Upper lobe of left lung (tissue), 6 donors: ENCODE measurements around the gene ATXN1. TPM values are rescaled to one million over a fixed set of nuclear protein-coding genes. Genes with fewer than 3 reads are reported as not detected.
A peak's percentile ranks its signal among the peaks of the same experiment; 100 is the strongest.

Source experiments
- ATAC-seq, 2 donors: fragments of 200-7000 bp; cut with Tn5 transposase; one replicate each; pipeline ENCODE4 v1.9.1; 2022; ENCODE audit warnings: mild to moderate bottlenecking in 2 of 2, moderate library complexity in 2 of 2; ENCODE audit not compliant: low FRiP score in 2 of 2
- DNase-seq, 2 donors: peaks; one replicate each; pipeline ENCODE4 v3.0.0-alpha.2; 2019 to 2020
- H3K27ac ChIP-seq, 4 donors: fragments of 200-600 bp; sonication (generic); one replicate each; pipeline ENCODE4 v1.5.1; 2016 to 2019
- H3K27me3 ChIP-seq, 4 donors: fragments of 200-600 bp; sonication (generic); one replicate each; pipeline ENCODE4 v1.5.1; 2017 to 2019
- H3K36me3 ChIP-seq, 4 donors: fragments of 200-600 bp; sonication (generic); one replicate each; pipeline ENCODE4 v1.5.1; 2016 to 2019
- H3K4me1 ChIP-seq, 4 donors: fragments of 200-600 bp; sonication (generic); one replicate each; pipeline ENCODE4 v1.5.1; 2018 to 2019
- H3K4me3 ChIP-seq, 4 donors: fragments of 200-600 bp; sonication (generic); one replicate each; pipeline ENCODE4 v1.5.1; 2017 to 2019; ENCODE audit warnings: mild to moderate bottlenecking in 2 of 4, moderate library complexity in 1 of 4
- H3K9me3 ChIP-seq, 4 donors: fragments of 200-600 bp; sonication (generic); one replicate each; pipeline ENCODE4 v1.5.1; 2018 to 2019
- EP300 ChIP-seq, 4 donors: sonication (generic); formaldehyde crosslinking; IDR thresholded peaks; one replicate each; pipeline ENCODE4 v1.5.1; 2017; ENCODE audit warnings: antibody characterized with exemption in 4 of 4, control low read depth in 2 of 4
- POLR2A ChIP-seq, 4 donors: fragments of 450-650 bp; IDR thresholded peaks; one replicate each; pipeline ENCODE4 v1.5.1; 2016 to 2017; ENCODE audit warnings: antibody characterized with exemption in 4 of 4, mild to moderate bottlenecking in 2 of 4
- POLR2AphosphoS5 ChIP-seq, 2 donors: sonication (generic); formaldehyde crosslinking; IDR thresholded peaks; one replicate each; pipeline ENCODE4 v1.5.1; 2017; ENCODE audit warnings: antibody characterized with exemption in 2 of 2
- WGBS, 2 donors: methylation state at CpG; one replicate each; pipeline ENCODE4 v1.1.5; 2017 to 2018; 5-methylcytosine and 5-hydroxymethylcytosine counted together
- total RNA-seq, 6 donors: library from RNA; depleted of rRNA in 4 of 6; stranded (reverse); fragments of >200 nt in 4 of 6; gene quantifications; one replicate each; pipeline versions ENCODE4 v1.1.0 to v1.2.1, GENCODE V29; 2016 to 2021
- TF ChIP-seq, protein P1 (sequence below), 6 experiments: fragments of 450-650 bp in 4 of 6; fragments of 200-600 bp in 2 of 6; sonication (generic) in 2 of 6; IDR thresholded peaks; one replicate each; pipeline ENCODE4 v1.5.1; 2016 to 2019; ENCODE audit warnings: antibody characterized with exemption in 6 of 6
- donor health status: DM: no; HTN: no; CAD: no; lungs with moderate emphysema.
- donor health status: DM: no; HTN: yes; CAD: no; lungs with severe emphysema.

Gene ATXN1
- total RNA-seq, 6 donors from 2014 or later: 44.2 to 106 (median 71.7) TPM

GRCh38 chr6:16805243-16805950, 44.1 kb upstream of the ATXN1 start:
- 58 to 61% methylated on average over 5 of the region's 5 CpGs for WGBS, 2 donors
- H3K9me3 ChIP-seq: peaks cover 0 to 6% (median 0%) of the 10 kb centered on the region in 4 donors
- H3K27me3 ChIP-seq: no peaks in the 10 kb centered on the region
- DNase-seq (no peak), ATAC-seq (peak in 1 of 2 donors; percentile 16)
- no peaks in the 10 kb centered on the region for H3K4me1 ChIP-seq
- TF ChIP-seq POLR2AphosphoS5 (IDR thresholded peaks at IDR 0.05) (no peak), EP300 (IDR thresholded peaks at IDR 0.05) (no peak), POLR2A (IDR thresholded peaks at IDR 0.05) (no peak)
- TF ChIP-seq, protein P1, sequence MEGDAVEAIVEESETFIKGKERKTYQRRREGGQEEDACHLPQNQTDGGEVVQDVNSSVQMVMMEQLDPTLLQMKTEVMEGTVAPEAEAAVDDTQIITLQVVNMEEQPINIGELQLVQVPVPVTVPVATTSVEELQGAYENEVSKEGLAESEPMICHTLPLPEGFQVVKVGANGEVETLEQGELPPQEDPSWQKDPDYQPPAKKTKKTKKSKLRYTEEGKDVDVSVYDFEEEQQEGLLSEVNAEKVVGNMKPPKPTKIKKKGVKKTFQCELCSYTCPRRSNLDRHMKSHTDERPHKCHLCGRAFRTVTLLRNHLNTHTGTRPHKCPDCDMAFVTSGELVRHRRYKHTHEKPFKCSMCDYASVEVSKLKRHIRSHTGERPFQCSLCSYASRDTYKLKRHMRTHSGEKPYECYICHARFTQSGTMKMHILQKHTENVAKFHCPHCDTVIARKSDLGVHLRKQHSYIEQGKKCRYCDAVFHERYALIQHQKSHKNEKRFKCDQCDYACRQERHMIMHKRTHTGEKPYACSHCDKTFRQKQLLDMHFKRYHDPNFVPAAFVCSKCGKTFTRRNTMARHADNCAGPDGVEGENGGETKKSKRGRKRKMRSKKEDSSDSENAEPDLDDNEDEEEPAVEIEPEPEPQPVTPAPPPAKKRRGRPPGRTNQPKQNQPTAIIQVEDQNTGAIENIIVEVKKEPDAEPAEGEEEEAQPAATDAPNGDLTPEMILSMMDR (IDR thresholded peaks at IDR 0.05): no peak
- no peaks in the 10 kb centered on the region for H3K36me3 ChIP-seq
- H3K4me3 ChIP-seq: no peak overlapping the region
- H3K27ac ChIP-seq: no peak overlapping the region

DNA sequence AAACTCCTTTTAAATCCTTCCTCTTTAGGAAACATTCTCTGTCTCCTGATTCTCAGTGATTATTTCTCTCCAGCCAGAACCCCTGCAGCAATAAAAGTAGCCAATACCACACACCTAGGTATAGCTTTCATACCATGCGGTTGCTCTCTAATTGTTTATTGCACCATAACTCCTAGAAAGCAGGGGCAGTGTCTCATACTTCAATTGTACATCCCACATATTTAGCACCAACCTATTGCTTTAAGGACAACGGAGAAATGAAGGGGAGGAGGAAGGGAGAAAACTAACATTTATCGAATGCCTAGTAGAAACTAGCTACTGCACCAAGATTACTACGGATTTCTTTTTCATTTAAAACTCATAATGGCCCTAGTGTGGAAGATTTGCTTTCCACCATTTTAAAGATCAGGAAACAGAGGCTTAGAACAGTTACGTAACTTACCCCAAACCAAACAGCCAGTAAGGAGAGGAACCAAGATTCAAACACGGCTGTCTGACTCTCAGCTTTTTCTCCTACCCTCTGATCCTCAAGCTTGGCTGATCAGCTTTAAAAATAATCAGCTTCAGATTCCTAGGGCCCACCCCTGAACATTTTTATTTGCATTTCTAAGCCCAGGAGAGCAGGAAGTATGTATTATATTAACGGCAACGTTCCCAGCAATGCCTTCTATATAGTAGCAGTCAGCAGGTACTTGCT, 43.4 kb upstream of the ATXN1 start:
- no peak overlapping the region for H3K27ac ChIP-seq

DNA sequence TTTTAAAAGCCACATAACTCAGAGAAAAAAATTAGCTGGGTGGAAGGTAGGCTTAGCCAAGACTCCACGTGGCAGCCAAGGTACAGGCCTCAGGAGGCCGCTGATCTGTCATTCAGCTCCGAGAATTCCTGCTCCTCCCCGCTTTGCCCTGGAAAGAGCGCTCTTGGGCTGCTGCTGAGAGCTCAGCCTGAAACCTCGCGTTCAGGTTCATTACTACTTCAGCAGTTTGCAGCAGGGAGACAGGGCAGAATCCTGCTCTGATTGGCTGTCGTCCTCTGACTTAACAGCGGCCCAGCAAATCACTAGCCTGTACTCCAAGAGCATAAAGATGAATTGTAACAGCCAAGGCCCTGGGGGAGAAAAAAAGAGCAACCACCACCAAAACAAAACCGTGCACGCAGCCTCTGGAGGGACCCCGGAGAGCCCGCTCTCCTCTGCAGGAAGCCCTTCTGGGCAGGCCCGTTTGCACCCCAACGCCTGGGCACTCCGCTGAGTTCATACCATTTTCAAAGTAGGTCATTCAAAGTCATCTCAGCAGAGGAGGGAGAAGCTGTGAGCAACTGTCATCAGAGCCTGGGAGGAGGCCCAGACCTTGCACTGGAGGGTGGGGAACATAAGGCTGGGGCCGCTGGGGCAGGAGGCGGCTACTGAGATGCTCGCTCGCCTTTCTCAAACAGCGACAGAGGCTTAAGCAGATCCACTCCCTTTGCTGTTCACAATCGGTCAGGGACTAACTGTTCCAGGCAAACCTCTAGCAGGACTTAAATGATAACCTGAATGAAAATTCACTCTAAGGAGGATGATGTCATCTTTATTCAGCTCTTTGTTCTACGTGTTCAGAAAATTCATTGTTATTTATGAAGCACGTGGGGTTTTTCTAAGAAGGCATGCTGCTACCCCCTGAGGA, 42.3 kb upstream of the ATXN1 start:
- Histone ChIP-seq H3K27me3 (no peaks in the 10 kb centered on the region), H3K4me3 (peak overlapping the region in 1 of 4 donors; percentile 9), H3K4me1 (no peaks in the 10 kb centered on the region), H3K36me3 (no peaks in the 10 kb centered on the region), H3K27ac (no peak overlapping the region), H3K9me3 (no peaks in the 10 kb centered on the region)
- ATAC-seq (peak; percentile 42 to 66), DNase-seq (peak in 1 of 2 donors; percentile 34)
- TF ChIP-seq POLR2A (IDR thresholded peaks at IDR 0.05) (no peak), EP300 (IDR thresholded peaks at IDR 0.05) (no peak), POLR2AphosphoS5 (IDR thresholded peaks at IDR 0.05) (no peak)
- TF ChIP-seq, protein P1 (IDR thresholded peaks at IDR 0.05): no peak
- 65 to 66% methylated on average over 19 to 24 of the region's 24 CpGs for WGBS, 2 donors

More for the DNA sequence above, 43.4 kb upstream of the ATXN1 start:
- TF ChIP-seq POLR2AphosphoS5 (IDR thresholded peaks at IDR 0.05) (no peak), EP300 (IDR thresholded peaks at IDR 0.05) (no peak), POLR2A (IDR thresholded peaks at IDR 0.05) (no peak)
- 67 to 71% methylated on average over 8 of the region's 8 CpGs for WGBS, 2 donors
- Histone ChIP-seq H3K9me3 (peaks cover 0 to 1% (median 0%) of the 10 kb centered on the region in 4 donors), H3K4me3 (no peak overlapping the region), H3K27me3 (no peaks in the 10 kb centered on the region), H3K36me3 (no peaks in the 10 kb centered on the region), H3K4me1 (no peaks in the 10 kb centered on the region)
- DNase-seq (no peak), ATAC-seq (no peak)

- H3K27ac ChIP-seq: no peak overlapping the region
- TF ChIP-seq POLR2A (IDR thresholded peaks at IDR 0.05): no peak
- no peak for TF ChIP-seq EP300 (IDR thresholded peaks at IDR 0.05)
- TF ChIP-seq, protein P1 (IDR thresholded peaks at IDR 0.05): no peak
- TF ChIP-seq POLR2AphosphoS5 (IDR thresholded peaks at IDR 0.05): no peak
- H3K4me3 ChIP-seq: no peak overlapping the region
- DNase-seq (no peak), ATAC-seq (peak in 1 of 2 donors; percentile 76)
- 49 to 67% methylated on average over 2 of the region's 2 CpGs for WGBS, 2 donors
- no peaks in the 10 kb centered on the region for H3K9me3 ChIP-seq
- no peaks in the 10 kb centered on the region for H3K36me3 ChIP-seq
- H3K4me1 ChIP-seq: no peaks in the 10 kb centered on the region
- no peaks in the 10 kb centered on the region for H3K27me3 ChIP-seq
These were observed 40.8 kb upstream of the ATXN1 start for GRCh38 chr6:16802071-16802470.

DNA sequence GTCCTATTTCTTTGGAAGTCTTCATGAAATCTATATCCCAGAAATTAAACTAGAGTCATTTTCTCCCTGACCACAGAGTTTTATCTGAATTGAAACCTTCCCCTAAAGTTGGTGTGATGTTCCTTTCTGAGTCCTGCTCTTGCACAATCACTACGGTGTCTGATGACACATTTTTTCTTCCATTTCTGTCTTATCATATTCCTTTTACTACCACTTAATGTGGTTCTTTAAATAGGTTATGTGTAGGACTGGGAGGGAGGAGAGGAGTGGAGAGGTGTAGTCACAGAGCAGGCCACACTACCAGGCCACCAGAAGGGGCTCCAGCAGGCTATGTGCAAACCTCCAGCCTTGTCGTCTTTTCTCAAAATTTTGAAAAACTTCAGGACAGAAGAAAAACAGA, 39.7 kb upstream of the ATXN1 start:
- Histone ChIP-seq H3K9me3 (no peaks in the 10 kb centered on the region), H3K36me3 (no peaks in the 10 kb centered on the region), H3K27ac (no peak overlapping the region), H3K4me3 (no peak overlapping the region), H3K4me1 (no peaks in the 10 kb centered on the region), H3K27me3 (no peaks in the 10 kb centered on the region)
- 48 to 54% methylated on average over 2 of the region's 2 CpGs for WGBS, 2 donors
- TF ChIP-seq EP300 (IDR thresholded peaks at IDR 0.05) (no peak), POLR2A (IDR thresholded peaks at IDR 0.05) (no peak), POLR2AphosphoS5 (IDR thresholded peaks at IDR 0.05) (no peak)
- TF ChIP-seq, protein P1 (IDR thresholded peaks at IDR 0.05): no peak
- ATAC-seq: peak in 1 of 2 donors; percentile 42
- no peak for DNase-seq
